Measurements from ENCODE around the gene STX19.
"Not testable (repeated sequence)": the region's sequence is repeated elsewhere in the genome, so short reads cannot be mapped to it uniquely, and the experiment has no call there.

STX19 gene, protein sequence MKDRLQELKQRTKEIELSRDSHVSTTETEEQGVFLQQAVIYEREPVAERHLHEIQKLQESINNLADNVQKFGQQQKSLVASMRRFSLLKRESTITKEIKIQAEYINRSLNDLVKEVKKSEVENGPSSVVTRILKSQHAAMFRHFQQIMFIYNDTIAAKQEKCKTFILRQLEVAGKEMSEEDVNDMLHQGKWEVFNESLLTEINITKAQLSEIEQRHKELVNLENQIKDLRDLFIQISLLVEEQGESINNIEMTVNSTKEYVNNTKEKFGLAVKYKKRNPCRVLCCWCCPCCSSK

DNA sequence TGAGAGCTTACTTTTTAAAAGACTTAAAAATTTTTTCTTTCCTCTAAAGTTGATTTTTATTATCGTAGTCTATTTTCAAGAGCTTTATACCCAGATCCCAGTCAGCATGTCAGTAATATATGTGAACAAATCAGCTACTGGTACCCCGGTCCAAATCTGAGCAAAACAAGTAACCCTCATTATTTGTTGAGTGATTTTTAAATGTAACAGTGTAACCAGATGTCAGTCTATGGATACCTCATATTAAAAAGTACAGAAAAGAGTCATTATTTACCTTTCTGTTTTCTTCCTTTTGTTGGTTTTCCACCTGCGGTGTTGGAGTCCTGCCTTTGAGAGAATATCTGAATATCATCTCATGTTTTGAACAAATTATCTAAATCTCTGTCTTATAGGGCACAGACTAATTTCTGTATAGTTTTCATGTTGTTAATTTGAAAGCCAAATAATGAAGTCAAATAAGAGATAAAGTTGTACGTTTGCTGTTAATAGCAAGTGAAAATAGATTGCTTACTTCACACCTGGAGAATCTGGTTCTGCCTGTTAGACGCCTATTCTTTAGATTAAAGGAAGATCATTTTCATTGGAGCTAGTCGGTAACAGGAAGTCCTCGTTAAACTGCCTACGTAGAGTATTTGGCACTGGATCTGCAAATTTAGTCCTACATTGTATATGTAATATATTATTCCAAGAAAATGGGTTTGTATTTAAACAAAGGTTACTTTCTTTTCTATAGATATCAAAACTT lies at the start of gene STX19:
Gene STX19 (minus strand): TSS at position 505 of the 745 bp plus-strand sequence. CDS start 13,328 bp downstream, outside the sequence.
- DNase-seq, result no peak

DNA sequence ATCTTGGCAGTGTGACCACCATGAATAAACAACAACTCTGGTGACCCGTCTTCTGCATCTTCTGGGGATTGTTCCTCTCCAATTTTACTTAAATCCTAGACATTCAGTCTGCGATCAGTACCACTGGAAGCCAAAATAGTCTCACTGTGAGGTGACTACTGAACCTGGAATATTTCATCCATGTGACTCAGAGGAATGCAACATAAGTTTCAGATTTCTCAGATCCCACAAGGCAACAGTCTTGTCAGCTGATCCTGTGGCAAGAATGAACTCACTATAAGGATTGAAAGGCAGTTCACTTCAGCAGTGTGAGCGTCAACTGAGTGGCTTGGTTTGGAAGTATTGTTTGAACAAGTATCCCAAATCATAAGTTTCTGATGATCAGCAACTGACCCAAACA lies 47.7 kb upstream of the STX19 start:
- DNase-seq, result no peak

DNA sequence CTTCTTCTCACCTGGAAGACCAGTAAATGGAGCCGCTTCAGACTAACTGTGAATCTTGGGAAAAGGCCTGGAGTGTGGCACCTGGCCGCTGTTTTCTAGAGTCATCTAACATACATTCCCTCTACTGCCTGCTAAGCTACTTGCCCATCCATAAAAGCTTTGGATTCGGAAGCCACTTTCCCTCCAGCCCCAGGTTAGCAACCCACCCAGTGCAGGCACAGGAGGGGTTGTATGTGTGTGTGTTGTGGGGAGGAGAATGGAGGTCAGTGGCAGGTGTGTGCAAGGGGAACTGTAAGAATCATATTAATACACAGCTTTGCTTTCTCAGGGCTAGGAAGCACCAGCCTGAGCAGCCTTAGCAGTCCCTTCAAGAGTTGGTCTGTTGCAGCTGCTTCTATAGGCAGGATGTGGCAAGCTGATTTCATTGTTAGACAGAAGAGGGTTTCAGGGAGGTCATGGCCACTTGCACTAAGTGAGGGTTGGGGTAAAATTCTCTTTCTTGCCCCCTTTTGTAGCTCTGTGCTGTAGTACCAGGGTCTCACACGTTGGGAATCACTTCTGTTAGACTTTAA lies 43.4 kb upstream of the STX19 start:
- no peak for DNase-seq

DNA sequence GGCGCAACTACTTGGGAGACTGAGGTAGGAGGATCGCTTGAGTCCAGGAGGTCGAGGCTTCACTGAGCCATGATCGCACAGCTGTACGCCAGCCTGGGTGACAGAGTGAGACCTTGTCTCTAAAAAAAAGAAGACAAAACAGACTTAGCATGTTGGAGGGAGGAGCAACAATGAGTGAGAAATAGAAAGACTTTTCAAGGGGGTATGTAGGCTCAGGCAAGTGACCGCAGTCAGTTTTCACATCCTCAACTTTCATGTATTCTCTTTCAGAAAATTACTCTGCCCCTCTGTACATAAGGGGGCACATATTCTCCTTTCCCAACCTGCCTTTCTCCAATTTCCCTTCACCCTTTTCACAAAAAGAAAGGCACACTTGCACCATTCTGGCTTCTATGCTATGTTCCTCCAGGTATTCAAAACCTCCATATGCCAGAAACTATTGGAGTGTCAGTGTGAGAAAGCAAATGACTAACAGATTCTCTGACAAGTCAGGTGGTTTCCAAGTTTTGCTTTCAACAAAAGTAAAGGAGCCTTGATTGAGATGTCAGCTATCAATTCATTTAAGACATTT lies 42.0 kb upstream of the STX19 start:
- no peak for DNase-seq

DNA sequence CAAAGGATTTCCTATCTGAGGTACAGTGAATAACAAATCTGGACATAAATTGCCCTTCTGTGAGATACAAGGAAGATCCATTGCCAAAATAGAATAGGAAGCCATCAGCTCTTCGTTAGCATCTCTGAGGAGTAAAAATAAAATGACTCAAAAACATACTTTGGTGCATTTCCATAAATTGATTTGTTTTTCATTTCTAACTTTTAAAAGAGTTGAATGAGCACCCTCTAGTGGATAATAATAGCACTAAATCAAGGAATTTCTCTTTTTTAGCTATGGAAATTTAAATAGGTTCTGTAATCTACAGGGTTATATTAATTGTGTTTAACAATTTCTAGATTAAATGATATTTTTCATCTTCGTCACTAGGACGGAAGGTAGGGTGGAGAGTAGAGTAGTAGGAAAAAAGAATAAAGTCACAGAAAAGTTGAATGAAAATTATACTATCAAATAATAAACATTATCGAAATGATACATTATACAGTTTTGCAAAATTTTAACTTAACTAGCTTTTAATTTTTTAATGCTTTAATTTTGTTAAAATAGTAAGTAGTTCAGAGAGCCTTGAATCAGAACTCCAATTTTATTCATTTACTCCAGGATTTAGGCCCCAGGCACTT lies 40.9 kb upstream of the STX19 start:
- DNase-seq, result no peak

DNA sequence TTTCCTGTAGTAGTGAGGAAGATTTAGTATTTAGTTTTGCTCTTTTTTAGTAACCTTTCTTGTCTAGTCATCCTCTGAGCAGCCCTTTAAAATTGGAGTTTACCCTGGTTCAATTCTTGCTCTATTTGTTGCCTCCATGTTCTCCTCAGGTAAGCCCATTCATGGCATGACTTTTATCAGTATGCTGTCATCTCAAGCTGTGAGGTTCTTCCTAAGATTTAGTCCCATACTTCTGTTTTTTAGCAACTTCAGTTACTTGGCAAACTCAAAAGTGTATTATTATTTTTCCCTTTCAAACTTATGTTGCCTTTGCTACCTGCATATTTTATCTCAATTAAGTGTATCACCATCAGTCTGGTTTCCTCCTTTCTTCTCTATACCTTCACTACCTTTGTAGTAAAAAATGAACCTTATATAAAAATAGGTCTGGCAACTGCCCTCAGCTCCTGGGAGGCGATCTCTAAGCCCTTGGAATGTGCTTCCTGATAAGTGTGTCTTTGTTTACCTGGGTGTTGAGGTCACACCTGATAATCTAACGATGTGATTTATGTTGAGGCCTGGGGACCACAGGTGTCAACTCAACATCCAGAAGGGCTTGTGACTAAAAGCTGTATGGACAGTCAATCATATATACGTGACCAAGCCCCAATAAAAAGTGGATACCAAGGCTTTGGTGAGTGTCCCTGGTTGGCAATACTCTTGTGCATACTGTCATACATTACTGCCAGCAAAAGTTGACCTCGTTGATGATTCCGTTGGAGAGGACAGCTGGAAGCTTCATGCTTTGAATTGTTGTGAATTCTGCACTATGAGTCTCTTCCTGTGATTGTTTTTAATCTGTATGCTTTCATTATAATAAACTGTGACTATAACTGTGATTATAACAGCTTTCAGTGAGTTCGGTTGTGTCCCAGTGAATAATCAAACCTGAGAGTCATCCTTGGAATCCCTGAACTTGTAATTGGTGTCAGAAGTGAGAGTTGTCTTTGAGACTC lies 38.4 kb upstream of the STX19 start:
- DNase-seq, result no peak

DNA sequence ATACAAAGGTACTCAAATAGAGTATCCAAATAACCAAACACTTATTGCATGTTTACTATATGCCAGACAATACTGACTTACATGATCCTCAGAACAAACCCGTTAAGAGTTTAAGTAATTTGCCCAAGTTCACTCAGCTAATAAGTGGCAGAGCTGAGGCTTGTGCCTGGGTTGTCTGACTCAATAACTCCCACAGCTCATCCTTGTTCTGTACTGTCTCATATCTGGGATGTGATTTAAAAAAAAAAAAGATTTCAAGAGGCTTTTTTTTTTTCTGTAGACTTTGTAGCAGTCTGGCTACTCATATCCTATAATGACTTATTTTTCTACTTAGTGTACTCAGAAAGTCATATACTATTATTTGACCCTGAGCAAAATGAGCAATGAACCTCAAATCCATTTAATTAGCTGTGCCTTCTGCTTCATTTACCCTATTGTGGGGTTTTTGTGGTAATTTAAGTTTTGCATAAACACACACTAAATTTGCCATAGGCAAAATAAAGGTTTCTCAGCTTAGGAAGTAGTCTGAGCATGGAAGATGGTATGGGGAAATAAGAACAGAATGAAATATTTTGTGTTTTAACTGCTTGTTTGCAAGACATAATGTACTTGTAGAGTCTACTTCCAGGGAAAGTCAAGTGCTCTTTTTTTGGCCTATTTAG lies 37.6 kb upstream of the STX19 start:
- DNase-seq, result no peak

DNA sequence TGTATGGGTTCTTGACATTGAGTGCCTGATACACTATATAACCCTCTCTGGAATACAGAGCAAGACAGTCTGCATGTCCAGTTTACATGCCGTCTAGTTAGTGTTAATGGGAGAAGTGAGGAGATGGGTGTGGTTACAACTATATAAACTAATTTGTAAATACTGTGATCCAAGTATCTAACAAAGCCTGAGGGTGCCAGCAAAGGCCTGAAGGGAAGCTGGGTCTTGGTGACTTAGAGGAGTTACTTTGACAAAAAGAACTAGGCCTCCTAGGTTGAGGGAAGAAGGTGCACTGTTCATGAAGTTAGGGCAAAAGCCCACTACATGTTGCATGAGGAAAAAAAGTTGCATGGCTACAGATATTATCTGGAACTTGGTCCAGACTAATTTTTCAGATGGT lies 36.7 kb upstream of the STX19 start:
- no peak for DNase-seq

DNA sequence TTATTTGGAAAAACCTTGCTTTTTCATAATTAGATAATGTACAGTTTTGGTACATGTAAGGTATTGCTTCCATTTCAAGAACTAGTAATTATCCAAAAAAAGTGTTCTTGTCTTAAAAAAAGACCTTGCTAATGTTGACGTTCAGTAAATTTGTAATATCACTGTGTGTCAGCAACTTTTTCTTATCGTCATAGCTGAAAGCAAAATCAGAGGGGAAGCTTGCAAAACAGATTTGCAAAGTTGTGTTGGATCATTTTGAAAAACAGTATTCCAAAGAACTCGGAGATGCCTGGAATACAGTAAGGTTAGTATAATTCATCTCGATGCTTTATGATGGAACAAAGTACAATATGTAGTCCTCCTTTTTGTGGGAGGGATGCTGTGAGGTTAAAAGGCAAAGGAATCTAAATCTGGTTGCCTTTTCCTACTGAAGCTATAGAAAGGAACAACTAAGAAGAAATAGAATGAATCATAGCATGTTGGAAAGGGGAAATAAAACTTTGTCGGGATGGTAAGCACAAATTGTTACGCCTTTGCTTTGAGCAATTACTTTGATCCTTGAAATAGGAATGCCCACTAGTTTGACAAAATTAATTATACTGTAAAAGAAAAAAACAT lies 36.0 kb upstream of the STX19 start:
- no peak for DNase-seq

DNA sequence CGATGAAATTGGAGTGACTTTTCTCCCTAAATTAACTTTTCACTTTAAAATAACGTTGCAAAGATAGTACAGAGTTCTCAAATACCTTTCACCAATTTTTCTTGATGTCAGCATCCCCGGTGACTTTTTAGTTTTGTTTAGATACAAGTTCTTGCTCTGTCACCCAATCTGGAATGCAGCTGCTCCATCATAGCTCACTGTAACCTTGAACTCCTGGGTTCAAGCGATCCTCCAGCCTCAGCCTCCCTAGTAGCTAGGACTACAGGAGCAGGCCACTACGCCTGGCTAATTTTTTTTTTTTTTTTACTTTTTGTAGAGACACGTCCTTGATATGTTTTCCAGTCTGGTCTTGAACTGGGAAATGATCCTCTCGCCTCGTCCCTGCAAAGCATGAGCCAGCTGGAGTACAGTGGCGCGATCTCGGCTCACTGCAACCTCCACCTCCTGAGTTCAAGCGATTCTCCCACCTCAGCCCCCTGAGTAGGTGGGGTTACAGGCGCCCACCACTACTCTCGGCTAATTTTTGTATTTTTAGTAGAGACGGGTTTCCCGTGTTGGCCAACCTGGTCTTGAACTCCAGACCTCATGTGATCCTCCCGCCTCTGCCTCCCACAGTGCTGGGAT lies 35.2 kb upstream of the STX19 start:
- no peak for DNase-seq

DNA sequence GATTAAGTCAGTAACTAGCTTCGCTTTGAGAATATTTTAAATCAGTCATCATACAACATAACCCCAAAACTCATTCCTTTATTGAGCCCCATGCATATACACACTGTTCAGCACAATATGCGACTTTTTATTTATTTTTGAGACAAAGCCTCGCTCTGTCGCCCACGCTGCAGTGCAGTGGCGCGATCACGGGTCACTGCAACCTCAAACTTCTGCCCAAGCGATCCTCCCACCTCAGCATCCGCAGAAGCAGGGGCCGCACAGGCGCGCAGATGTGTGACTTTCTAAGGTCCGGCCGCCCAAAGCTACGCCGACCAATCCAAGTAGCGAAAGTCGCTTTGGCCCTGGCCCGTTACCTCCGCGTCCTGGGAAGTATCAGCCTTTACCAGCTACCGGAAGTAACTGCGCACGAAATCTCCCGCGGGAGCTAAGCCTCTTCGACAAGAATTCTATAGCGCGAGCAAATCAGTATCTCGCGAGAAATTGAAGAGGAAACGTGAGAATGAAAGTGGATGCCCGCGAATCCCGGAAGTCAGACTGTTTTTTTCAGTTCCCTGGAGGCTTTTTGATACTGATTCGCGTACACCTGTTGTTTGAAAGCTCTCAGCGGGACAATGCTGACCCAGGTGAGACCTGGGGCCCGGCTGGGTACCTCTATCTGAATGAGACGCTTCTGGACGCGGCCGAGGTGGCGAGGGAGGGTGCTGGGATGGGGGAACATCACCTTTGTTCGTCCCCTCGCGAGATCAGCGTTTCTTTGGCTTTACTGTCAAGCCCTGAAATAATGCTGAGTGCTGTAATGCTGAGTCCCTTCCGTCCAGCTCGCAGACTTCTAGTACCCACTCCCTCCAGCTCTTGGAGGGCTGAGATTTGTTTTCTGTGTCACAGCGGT lies 34.4 kb upstream of the STX19 start, which contains the start of the genes DHFR2 and NSUN3:
Gene DHFR2 (minus strand): TSS at position 404 of the 892 bp plus-strand sequence. CDS start 1,405 bp downstream, outside the sequence.
Gene NSUN3 (plus strand): TSS at position 549 of the 892 bp plus-strand sequence. CDS start 66 bp downstream, at position 615.
- DNase-seq, result peak; percentile 66 to 67

DNA sequence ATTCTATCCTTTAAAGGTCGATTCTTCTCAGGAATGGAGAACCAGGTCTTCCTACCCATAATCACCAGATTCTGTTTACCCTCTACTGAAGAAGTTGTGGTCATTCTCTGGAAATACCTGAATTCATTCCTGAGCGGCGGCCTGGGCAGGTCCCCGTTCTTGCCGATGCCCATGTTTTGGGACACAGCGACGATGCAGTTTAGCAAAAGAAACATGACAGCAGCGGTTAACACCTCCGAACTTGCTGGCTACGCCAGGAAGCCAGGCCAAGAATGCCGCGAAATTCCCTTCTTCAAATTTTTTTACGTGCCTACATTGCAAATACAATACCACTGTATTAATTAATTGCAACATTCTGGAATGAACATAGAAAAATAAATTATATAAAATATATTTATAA lies 32.9 kb upstream of the STX19 start:
- no peak for DNase-seq

DNA sequence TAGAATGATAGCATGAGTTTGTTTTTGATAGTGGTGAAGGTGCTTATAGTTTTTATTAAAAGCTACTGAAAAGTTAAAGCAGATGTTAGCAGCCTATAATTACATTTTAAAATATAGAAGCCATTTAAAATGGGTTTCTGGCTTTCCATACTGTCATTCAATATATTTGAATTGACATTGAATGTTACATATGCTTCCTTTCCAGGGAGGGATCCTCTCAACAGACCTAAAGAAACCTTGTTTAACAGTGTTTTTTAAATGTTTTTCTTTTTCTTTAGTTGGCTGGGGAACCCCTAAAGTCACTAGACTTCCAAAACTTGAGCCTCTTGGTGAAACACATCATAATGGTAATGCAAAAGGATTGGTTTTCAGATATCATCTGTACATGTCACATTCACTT lies 22.1 kb upstream of the STX19 start:
- DNase-seq, result no peak

DNA sequence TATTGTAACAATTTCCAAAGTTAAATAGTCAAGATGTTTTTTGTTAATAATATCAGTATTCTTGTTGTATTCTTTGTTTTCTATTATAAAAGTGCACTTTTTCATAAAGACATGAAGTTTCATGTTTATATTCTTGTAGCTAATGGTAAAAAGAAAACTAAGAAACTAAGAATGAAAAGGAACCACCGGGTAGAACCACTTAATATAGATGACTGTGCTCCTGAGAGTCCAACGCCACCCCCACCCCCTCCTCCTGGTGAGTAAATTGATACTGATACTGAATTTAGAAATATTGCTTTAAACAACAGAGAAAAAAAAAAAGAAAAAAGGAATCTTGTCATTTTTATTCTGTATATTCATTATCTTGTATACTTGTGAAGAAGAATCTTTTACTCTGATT lies 20.9 kb upstream of the STX19 start:
- no peak for DNase-seq

DNA sequence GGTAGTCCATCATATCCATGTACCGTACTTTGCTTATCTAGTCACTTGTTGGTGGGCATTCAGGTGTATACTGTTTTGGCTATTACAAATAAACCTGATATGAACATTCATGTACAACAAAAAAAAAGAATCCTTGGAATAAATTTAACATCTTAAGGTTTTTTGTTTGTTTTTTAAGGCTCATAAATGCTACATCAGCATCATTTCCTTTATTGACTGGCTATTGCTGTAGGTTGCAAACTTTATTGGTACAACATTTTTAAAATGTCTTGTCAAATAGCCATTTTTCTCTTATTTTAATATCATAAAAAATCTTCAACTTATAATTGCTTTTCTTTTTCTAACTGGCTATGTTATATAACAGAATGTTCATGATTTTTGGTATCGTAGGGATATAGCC lies 18.1 kb upstream of the STX19 start:
- no peak for DNase-seq

DNA sequence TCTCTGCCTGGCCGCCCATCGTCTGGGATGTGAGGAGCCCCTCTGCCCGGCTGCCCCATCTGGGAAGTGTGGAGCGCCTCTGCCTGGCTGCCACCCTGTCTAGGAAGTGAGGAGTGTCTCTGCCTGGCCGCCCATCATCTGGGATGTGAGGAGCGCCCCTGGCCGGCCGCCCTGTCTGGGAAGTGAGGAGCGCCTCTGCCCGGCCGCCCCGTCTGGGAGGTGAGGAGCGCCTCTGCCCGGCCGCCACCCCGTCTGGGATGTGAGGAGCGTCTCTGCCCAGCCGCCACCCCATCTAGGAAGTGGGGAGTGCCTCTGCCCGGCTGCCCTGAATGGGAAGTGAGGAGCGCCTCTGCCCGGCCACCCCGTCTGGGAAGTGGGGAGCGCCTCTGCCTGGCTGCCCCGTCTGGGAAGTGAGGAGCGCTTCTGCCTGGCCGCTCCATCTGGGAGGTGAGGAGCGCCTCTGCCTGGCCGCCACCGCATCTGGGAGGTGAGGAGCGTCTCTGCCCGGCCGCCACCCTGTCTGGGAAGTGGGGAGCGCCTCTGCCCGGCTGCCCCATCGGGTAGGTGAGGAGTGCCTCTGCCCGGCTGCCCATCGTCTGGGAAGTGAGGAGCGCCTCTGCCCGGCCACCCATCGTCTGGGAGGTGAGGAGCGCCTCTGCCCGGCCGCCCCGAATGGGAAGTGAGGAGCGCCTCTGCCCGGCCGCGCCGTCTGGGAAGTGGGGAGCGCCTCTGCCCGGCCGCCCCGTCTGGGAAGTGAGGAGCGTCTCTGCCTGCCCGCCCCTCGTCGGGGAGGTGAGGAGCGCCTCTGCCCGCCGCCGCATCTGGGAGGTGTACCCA lies 15.9 kb upstream of the STX19 start:
- DNase-seq, result not testable (repeated sequence)

DNA sequence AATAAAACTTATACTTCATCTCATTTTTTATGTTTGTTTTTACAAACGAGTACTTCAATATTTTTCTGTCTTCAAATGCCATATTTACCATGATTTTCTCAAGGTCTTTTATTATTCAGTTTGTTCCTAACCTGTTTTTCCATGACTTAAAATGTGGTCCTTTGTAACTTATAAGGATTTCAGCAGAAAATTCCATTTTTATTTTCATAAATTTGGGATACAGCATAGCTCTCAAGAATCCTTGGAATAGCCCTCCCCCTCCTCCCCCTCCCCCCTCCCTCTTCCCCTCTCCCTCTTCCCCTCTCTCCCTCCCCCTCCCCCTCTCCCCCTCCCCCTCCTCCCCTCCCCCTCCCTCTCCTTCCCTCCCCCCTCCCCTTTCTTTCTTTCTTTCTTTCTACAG lies 14.9 kb upstream of the STX19 start:
- DNase-seq, result no peak

DNA sequence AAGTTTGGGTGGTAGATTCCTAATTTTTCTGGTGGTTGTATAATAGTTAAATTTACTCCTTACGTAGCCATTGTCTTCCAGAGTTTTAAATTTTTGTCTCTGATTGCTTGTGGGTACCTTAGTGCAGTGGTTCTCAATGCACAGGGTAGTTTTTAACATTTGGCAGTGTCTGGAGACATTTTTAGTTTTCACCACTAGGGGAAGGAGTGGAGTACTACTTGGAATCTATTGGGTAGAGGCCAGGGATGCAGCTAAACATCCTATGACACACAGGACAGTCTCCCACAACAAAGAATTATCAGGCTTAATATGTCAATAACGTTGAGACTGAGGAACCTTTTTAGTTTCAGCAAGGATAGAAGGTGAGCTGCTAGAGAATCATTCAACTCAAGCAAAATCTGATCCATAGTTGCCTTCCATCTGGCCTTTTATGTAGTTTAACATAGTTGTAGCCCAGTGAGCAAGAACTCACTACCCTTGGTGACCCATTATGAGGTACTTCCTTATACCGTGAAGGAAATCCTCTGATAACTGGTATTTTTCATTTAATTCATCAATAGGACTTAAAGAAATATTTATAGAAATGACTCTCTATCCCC lies 8.6 kb upstream of the STX19 start:
- DNase-seq, result no peak
